ENCODE results near the gene NCKAP1. TPM values are rescaled to one million over a fixed set of nuclear protein-coding genes. Genes with fewer than 3 reads are reported as not detected.

The NCKAP1 gene
- polyA plus RNA-seq, 2 of the 4 experiments (the other 2 are of a cell fraction) = 98.8 to 201 TPM

DNA sequence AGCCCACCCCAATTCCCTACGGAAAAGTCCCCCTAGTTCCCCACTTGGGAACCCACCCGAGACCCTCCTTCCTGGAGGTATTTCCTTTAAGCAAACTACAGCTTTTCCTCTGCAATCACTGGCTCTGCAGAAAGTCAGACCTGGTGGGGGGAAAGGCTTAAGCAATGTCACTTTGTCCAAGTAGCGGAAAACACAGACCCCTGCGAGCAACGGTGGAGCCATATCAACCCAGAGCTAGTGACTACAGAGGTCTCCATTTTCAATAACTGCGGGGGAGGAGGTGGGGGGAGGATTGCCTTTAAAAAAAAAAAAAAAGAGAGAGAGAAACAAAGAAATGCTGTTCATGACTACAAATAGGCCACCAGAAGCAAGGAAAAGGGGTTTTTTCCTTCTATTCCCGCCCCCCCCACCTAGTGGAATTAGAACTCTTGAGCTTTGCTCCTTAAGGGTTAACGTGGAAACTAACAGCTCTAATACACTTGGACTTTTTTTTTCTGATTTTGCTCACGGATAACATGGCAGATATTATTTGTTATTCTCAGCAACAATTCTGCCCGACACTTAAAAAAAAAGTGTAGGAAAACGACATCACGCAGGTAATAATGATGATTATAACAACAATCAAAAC, 170.7 kb downstream of the NCKAP1 start:
- ATAC-seq = no peak
- Histone ChIP-seq H3K27ac (peak overlapping the region in 1 of 2 experiments; percentile 71; a peak in 3 of 6 replicates), H3K9me3 (no peaks in the 10 kb centered on the region), H3K4me1 (0 out of 3 replicates have a peak, but pooled peaks cover 4% of the 10 kb centered on the region), H3K4me3 (peak overlapping the region; percentile 32; the same call in 2 of the 3 replicates), H3K4me2 (peak overlapping the region; percentile 81)
- POLR2A ChIA-PET = interaction anchor here (0.7 kb wide), 1 partner anchor 27 kb away, joined by 3 read pairs; no protein-coding TSS in a partner anchor
- CTCF ChIA-PET = interaction anchor here (0.7 to 1.0 kb wide), 4 partner anchors 12 to 202 kb away, joined by 3 to 4 read pairs (median 3); no protein-coding TSS in a partner anchor
- TF ChIP-seq HOXB5 (CRISPR knock-in tag; IDR thresholded peaks at IDR 0.05) = no peak
- TF ChIP-seq KDM5A (IDR thresholded peaks at IDR 0.05) = no peak
- no peak for TF ChIP-seq MAFK (IDR thresholded peaks at IDR 0.05; ENCODE audit: partially characterized antibody)
- TF ChIP-seq, protein P1, sequence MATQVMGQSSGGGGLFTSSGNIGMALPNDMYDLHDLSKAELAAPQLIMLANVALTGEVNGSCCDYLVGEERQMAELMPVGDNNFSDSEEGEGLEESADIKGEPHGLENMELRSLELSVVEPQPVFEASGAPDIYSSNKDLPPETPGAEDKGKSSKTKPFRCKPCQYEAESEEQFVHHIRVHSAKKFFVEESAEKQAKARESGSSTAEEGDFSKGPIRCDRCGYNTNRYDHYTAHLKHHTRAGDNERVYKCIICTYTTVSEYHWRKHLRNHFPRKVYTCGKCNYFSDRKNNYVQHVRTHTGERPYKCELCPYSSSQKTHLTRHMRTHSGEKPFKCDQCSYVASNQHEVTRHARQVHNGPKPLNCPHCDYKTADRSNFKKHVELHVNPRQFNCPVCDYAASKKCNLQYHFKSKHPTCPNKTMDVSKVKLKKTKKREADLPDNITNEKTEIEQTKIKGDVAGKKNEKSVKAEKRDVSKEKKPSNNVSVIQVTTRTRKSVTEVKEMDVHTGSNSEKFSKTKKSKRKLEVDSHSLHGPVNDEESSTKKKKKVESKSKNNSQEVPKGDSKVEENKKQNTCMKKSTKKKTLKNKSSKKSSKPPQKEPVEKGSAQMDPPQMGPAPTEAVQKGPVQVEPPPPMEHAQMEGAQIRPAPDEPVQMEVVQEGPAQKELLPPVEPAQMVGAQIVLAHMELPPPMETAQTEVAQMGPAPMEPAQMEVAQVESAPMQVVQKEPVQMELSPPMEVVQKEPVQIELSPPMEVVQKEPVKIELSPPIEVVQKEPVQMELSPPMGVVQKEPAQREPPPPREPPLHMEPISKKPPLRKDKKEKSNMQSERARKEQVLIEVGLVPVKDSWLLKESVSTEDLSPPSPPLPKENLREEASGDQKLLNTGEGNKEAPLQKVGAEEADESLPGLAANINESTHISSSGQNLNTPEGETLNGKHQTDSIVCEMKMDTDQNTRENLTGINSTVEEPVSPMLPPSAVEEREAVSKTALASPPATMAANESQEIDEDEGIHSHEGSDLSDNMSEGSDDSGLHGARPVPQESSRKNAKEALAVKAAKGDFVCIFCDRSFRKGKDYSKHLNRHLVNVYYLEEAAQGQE (IDR thresholded peaks at IDR 0.05) = no peak
- TF ChIP-seq EP300 (IDR thresholded peaks at IDR 0.05) = no peak
- TF ChIP-seq, protein P2, sequence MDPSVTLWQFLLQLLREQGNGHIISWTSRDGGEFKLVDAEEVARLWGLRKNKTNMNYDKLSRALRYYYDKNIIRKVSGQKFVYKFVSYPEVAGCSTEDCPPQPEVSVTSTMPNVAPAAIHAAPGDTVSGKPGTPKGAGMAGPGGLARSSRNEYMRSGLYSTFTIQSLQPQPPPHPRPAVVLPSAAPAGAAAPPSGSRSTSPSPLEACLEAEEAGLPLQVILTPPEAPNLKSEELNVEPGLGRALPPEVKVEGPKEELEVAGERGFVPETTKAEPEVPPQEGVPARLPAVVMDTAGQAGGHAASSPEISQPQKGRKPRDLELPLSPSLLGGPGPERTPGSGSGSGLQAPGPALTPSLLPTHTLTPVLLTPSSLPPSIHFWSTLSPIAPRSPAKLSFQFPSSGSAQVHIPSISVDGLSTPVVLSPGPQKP (IDR thresholded peaks at IDR 0.05; ENCODE audit: low read depth, low read length) = no peak
- TF ChIP-seq, protein P3, sequence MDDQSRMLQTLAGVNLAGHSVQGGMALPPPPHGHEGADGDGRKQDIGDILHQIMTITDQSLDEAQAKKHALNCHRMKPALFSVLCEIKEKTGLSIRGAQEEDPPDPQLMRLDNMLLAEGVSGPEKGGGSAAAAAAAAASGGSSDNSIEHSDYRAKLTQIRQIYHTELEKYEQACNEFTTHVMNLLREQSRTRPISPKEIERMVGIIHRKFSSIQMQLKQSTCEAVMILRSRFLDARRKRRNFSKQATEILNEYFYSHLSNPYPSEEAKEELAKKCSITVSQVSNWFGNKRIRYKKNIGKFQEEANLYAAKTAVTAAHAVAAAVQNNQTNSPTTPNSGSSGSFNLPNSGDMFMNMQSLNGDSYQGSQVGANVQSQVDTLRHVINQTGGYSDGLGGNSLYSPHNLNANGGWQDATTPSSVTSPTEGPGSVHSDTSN (IDR thresholded peaks at IDR 0.05) = no peak
- TF ChIP-seq, protein P4, sequence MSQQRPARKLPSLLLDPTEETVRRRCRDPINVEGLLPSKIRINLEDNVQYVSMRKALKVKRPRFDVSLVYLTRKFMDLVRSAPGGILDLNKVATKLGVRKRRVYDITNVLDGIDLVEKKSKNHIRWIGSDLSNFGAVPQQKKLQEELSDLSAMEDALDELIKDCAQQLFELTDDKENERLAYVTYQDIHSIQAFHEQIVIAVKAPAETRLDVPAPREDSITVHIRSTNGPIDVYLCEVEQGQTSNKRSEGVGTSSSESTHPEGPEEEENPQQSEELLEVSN (IDR thresholded peaks at IDR 0.05; ENCODE audit: borderline replicate concordance, low read depth) = no peak
- TF ChIP-seq NR3C1 (IDR thresholded peaks at IDR 0.05) = no peak
- WGBS (ENCODE audit: missing lambda C conversion rate) = 65% methylated on average over 12 of the region's 12 CpGs
- no peak for FAIRE-seq
- DNase-seq (ENCODE audit: low read depth in 1 of 2, low spot score in 1 of 2) = no peak

DNA sequence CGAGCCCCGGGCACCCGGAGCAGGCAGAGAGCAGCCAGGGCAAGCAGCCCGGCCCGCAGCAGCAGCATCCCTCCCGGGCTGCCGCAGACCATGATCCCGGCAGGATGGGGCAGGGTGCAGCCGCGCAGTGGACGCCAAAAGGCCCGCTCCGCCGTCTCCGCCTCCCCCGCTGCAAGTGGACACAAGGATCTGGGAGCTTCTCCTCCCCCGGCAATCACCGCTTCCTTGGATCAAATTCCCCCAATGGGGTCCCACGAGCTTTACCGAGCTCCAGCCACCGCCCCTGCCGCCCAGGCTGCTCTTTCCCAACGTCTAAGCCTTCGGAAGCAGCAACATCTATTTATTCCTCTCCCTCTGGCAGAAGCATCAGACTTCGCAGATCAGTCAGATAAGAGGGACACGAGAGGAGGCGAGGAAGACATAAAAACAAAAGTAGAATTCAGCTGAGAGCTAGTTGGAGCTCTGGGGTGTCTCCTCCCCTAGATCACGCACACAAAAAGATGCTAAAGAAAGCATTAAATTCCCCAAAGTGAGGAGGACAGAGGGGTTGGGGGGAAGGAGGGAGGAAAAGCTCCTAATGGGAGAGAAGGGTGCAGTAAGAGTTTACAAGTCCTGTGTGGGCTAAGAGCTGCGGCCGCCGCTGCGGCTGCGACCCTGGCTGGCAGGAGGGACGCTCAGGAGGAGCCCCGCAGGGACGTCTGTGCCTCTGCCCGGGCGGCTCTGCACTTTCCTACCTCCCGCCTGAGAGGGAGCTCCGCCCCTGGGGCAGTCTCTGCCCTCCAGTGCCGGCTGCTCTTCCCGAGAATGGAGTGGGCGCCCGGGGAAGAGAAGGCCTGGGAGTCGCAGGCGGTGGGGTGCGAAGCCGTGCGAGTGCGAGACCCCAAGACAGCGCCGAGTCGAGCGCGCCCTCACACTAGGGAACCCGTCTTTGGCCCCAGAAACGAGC, 171.5 kb downstream of the NCKAP1 start, which contains the start of gene FRZB:
Gene FRZB (minus strand): TSS at position 177 of the 946 bp plus-strand sequence. CDS start 85 bp downstream, at position 92.
- POLR2A ChIA-PET = no interaction called here
- ATAC-seq (peak; percentile 76 to 89; a peak in 5 of 6 replicates), FAIRE-seq (no peak), DNase-seq (ENCODE audit: low read depth in 1 of 2, low spot score in 1 of 2) (peak in 1 of 2 experiments; percentile 12)
- Histone ChIP-seq H3K9me3 (no peaks in the 10 kb centered on the region), H3K27ac (peak within 1 kb of the TSS in 1 of 2 experiments; percentile 71; a peak in 3 of 6 replicates), H3K4me3 (peak within 1 kb of the TSS; percentile 32; the same call in 2 of the 3 replicates), H3K4me1 (0 out of 3 replicates have a peak, but pooled peaks cover 4% of the 10 kb centered on the region), H3K4me2 (peak within 1 kb of the TSS; percentile 81)
- WGBS (ENCODE audit: missing lambda C conversion rate) = 48% methylated on average over 41 of the region's 57 CpGs
- CTCF ChIA-PET = interaction anchor here (0.8 to 1.0 kb wide), 3 partner anchors 13 to 113 kb away, joined by 3 to 4 read pairs (median 3); no protein-coding TSS in a partner anchor
- TF ChIP-seq CHD2 (IDR thresholded peaks at IDR 0.05; ENCODE audit: low read length, partially characterized antibody) (no peak), CEBPB (IDR thresholded peaks at IDR 0.05) (no peak), FOSL2 (IDR thresholded peaks at IDR 0.05) (no peak), FOSL2 (CRISPR knock-in tag; IDR thresholded peaks at IDR 0.05) (no peak), POLR2A (IDR thresholded peaks at IDR 0.05; ENCODE audit: low read length) (no peak), HDAC2 (IDR thresholded peaks at IDR 0.05) (no peak), SREBF2 (IDR thresholded peaks at IDR 0.05) (no peak), MYC (IDR thresholded peaks at IDR 0.05; ENCODE audit: borderline replicate concordance, low read length) (no peak)
- TF ChIP-seq, protein P5, sequence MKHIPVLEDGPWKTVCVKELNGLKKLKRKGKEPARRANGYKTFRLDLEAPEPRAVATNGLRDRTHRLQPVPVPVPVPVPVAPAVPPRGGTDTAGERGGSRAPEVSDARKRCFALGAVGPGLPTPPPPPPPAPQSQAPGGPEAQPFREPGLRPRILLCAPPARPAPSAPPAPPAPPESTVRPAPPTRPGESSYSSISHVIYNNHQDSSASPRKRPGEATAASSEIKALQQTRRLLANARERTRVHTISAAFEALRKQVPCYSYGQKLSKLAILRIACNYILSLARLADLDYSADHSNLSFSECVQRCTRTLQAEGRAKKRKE (CRISPR knock-in tag; IDR thresholded peaks at IDR 0.05; ENCODE audit: low read depth) = no peak
- TF ChIP-seq, protein P1 (IDR thresholded peaks at IDR 0.05) = no peak
- TF ChIP-seq, protein P6, sequence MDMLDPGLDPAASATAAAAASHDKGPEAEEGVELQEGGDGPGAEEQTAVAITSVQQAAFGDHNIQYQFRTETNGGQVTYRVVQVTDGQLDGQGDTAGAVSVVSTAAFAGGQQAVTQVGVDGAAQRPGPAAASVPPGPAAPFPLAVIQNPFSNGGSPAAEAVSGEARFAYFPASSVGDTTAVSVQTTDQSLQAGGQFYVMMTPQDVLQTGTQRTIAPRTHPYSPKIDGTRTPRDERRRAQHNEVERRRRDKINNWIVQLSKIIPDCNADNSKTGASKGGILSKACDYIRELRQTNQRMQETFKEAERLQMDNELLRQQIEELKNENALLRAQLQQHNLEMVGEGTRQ (IDR thresholded peaks at IDR 0.05) = no peak
- TF ChIP-seq, protein P7, sequence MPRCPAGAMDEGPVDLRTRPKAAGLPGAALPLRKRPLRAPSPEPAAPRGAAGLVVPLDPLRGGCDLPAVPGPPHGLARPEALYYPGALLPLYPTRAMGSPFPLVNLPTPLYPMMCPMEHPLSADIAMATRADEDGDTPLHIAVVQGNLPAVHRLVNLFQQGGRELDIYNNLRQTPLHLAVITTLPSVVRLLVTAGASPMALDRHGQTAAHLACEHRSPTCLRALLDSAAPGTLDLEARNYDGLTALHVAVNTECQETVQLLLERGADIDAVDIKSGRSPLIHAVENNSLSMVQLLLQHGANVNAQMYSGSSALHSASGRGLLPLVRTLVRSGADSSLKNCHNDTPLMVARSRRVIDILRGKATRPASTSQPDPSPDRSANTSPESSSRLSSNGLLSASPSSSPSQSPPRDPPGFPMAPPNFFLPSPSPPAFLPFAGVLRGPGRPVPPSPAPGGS (IDR thresholded peaks at IDR 0.05) = no peak
